GM13977 (cell line): Measurements from ENCODE around the gene HRK.
A peak's percentile ranks its signal among the peaks of the same experiment; 100 is the strongest.

Experiments
- DNase-seq: peaks from one replicate; pipeline ENCODE4 v3.0.0; 2012; ENCODE audit warnings: low spot score
- CTCF ChIP-seq: IDR thresholded peaks from 2 replicates; pipeline ENCODE4 v1.5.1; 2012; ENCODE audit warnings: mild to moderate bottlenecking, control low read depth; ENCODE audit not compliant: insufficient read depth; ENCODE audit errors: extremely low read depth, missing control alignments
- in situ Hi-C: fragments of 300-500 bp; cut with MboI; formaldehyde crosslinking; loops from one replicate; pipeline ENCODE4 v1.12.0; 2022; ENCODE audit warnings: low sequenced_read_pairs, low pct_unique_long_range_greater_than_20kb, mixed read lengths, inconsistent platforms; ENCODE audit not compliant: unreplicated experiment

The HRK gene

GRCh38 chr12:116891019-116891418, 9.8 kb upstream of the HRK start:
- DNase-seq: no peak
- TF ChIP-seq CTCF: no peak
- in situ Hi-C loops: no loop called here

DNA sequence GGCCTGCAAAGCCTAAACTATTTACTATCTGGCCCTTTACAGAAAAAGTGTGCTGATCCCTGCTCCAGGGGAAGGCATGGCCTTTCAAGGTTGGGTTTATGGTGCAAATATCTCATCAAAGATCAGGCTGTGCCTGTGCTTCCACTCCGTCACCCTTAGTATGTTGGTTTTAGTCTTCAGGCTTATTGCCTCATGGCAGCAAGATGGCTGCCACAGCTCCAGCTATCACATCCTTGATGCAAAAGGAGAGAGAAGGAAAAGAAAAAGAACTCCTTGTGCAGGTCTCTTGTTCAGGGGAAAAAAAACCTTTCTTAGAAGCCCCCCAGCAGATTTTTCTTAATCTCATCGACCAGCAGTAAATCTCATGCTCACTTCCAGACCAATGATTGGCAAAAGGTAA, 9.1 kb upstream of the HRK start:
- in situ Hi-C loops: no loop called here
- DNase-seq: no peak
- TF ChIP-seq CTCF: no peak

DNA sequence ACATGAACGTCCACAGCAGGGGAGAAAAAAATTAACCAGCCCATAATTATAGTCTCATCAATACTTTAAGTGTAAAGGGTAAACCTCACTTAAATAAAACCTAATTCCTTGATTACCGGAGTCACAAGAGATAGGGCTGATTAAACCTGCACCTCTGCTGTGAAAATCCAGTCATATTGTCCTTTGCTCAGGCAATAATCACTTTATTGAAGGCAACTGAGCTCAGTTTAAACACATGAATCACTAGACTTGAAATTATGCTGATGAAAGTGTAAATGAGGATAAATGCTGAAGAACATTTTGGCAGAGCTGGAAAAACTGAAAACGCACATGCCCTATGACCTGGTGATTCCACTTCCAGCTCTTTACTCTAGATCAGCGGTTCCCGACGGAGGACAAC, 6.7 kb upstream of the HRK start:
- TF ChIP-seq CTCF: no peak
- DNase-seq: no peak
- in situ Hi-C loops: no loop called here

GRCh38 chr12:116887244-116887643, 6.0 kb upstream of the HRK start:
- TF ChIP-seq CTCF: no peak
- DNase-seq: no peak
- in situ Hi-C loops: no loop called here

DNA sequence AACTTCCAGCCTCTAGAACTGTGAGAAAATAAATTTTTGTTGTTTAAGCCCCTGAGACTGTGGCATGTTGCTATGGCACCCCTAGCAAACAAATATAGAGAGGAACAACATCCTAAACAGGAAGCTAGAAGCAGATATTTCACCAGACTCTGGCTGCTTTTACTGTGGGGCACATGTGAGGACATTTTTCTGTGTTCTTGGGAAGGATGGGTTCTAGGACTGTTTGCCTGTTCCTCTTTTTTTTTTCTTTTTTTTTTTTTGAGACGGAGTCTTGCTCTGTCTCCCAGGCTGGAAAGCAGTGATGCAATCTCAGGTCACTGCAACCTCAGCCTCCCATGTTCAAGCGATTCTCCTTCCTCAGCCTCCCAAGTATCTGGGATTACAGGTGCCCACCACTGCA, 4.2 kb upstream of the HRK start:
- in situ Hi-C loops: no loop called here
- no peak for DNase-seq
- TF ChIP-seq CTCF: no peak

- no peak for TF ChIP-seq CTCF
- in situ Hi-C loops: no loop called here
- DNase-seq: no peak
Observed at GRCh38 chr12:116884871-116885270, 3.6 kb upstream of the HRK start.

DNA sequence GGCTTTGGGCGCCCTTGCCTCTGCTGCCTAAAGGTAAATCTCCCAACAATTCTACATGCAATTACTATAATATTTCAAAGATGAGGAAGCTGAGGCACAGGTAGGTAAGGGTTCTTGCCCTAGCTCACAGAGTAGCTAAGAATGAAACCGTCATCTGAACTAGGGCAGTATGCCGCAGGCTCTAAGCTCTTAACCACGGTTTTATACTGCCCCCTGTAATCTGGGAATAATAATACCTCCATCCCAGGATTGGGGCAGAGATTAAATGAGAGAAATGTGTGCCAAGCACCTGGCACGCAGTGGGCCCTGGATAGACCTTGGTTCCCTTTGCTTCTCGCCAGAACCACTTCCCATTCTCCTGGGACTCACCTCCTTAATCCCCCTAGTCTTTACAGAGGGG, 1.5 kb upstream of the HRK start:
- in situ Hi-C loops: no loop called here
- peak; percentile 44 for DNase-seq
- peak; percentile 8 for TF ChIP-seq CTCF
